B cell (primary cell): ENCODE results near the gene GMPPA. TPM values are rescaled to one million over a fixed set of nuclear protein-coding genes. Genes with fewer than 3 reads are reported as not detected.

Experiments
- ATAC-seq: fragments of 200-7000 bp; cut with Tn5 transposase; one replicate; pipeline ENCODE4 v1.10.0; 2021; ENCODE audit warnings: low read depth, mild to moderate bottlenecking, moderate number of reproducible peaks, moderate library complexity
- CTCF ChIA-PET: fragments of 350-600 bp; sonication (Branson Sonifier 250); formaldehyde crosslinking; loops from one replicate; lab custom pipeline; 2021; ENCODE audit warnings: antibody characterized with exemption, inconsistent platforms; lab: Charles Lee
- POLR2A ChIA-PET: fragments of 350-600 bp; sonication (Branson Sonifier 250); formaldehyde crosslinking; loops from one replicate; lab custom pipeline; 2021; ENCODE audit warnings: antibody characterized with exemption; lab: Charles Lee
- DNase-seq: peaks from one replicate; pipeline ENCODE4 v3.0.0; 2013
- H2AFZ ChIP-seq: 2 replicates; pipeline ENCODE4 v1.6.1; 2012; ENCODE audit warnings: mild to moderate bottlenecking, low read depth, low read length; ENCODE audit not compliant: insufficient read depth, poor library complexity, severe bottlenecking
- H3K27ac ChIP-seq, 2 donors: 1 replicate in 1 of 2; 2 replicates in 1 of 2; pipeline ENCODE4 v1.5.1; 2012 to 2013; ENCODE audit warnings: low read length in 2 of 2, mild to moderate bottlenecking in 2 of 2, moderate library complexity in 1 of 2
- H3K27me3 ChIP-seq, 4 experiments: fragments of 200-600 bp in 1 of 4; sonication (generic) in 1 of 4; replicated peaks in 1 of 4; 1 replicate in 2 of 4; 2 replicates in 2 of 4; pipeline versions ENCODE4 v1.6.1 to v1.7.0; 2013 to 2016; ENCODE audit warnings: low read length in 3 of 4, mild to moderate bottlenecking in 2 of 4, mixed read lengths in 1 of 4, moderate library complexity in 1 of 4; ENCODE audit not compliant: insufficient read depth in 4 of 4, control insufficient read depth in 3 of 4; ENCODE audit errors: control extremely low read depth in 1 of 4
- H3K36me3 ChIP-seq, 2 experiments: replicated peaks in 1 of 2; 1 replicate in 1 of 2; 2 replicates in 1 of 2; pipeline versions ENCODE4 v1.6.1 to v1.7.1; 2013; ENCODE audit warnings: low read length in 1 of 2; ENCODE audit not compliant: insufficient read depth in 2 of 2, control insufficient read depth in 1 of 2; ENCODE audit errors: control extremely low read depth in 1 of 2, extremely low read depth in 1 of 2
- H3K4me1 ChIP-seq, 2 donors: fragments of 200-600 bp in 1 of 2; sonication (generic) in 1 of 2; 1 replicate in 1 of 2; 2 replicates in 1 of 2; pipeline versions ENCODE4 v1.5.1 to v1.6.1; 2013 to 2017; ENCODE audit warnings: low read length in 2 of 2; ENCODE audit not compliant: control insufficient read depth in 2 of 2, insufficient read depth in 2 of 2
- H3K4me2 ChIP-seq: replicated peaks from 2 replicates; pipeline ENCODE3; 2012; ENCODE audit warnings: mild to moderate bottlenecking, low read depth, low read length; ENCODE audit not compliant: poor library complexity, severe bottlenecking
- H3K4me3 ChIP-seq, 5 experiments: fragments of 200-600 bp in 1 of 5; sonication (generic) in 1 of 5; 1 replicate in 3 of 5; 2 replicates in 2 of 5; pipeline versions ENCODE4 v1.5.1 to v1.7.0; 2011 to 2016; ENCODE audit warnings: low read length in 4 of 5, mild to moderate bottlenecking in 4 of 5, low read depth in 2 of 5, control low read depth in 1 of 5, moderate library complexity in 1 of 5; ENCODE audit not compliant: insufficient read depth in 1 of 5; ENCODE audit errors: control extremely low read depth in 1 of 5, extremely low read depth in 1 of 5
- H3K79me2 ChIP-seq: fragments of 200-600 bp; sonication (generic); one replicate; pipeline ENCODE4 v1.6.0; 2016; ENCODE audit warnings: low read length; ENCODE audit not compliant: control insufficient read depth, insufficient read depth
- H3K9ac ChIP-seq: fragments of 200-600 bp; sonication (generic); 2 replicates; pipeline ENCODE4 v1.6.1; 2017; ENCODE audit warnings: mild to moderate bottlenecking, low read length, moderate library complexity
- H3K9me3 ChIP-seq, 3 donors: one replicate each; pipeline versions ENCODE4 v1.6.1 to v1.7.1; 2013; ENCODE audit warnings: low read length in 2 of 3; ENCODE audit not compliant: control insufficient read depth in 2 of 3, insufficient read depth in 1 of 3; ENCODE audit errors: control extremely low read depth in 1 of 3
- H4K20me1 ChIP-seq: 2 replicates; pipeline ENCODE4 v1.6.0; 2012; ENCODE audit warnings: mild to moderate bottlenecking, low read length; ENCODE audit not compliant: insufficient read depth, control insufficient read depth, poor library complexity, severe bottlenecking
- H3K27ac Mint-ChIP-seq: one replicate; pipeline ENCODE4 v1.8.0; 2021; ENCODE audit warnings: mixed read lengths
- H3K27me3 Mint-ChIP-seq: one replicate; pipeline ENCODE4 v1.8.0; 2021; ENCODE audit warnings: mixed read lengths
- H3K4me1 Mint-ChIP-seq: one replicate; pipeline ENCODE4 v1.8.0; 2021; ENCODE audit warnings: mixed read lengths
- H3K4me3 Mint-ChIP-seq: one replicate; pipeline ENCODE4 v1.8.0; 2021; ENCODE audit warnings: mixed read lengths
- H3K9me3 Mint-ChIP-seq: one replicate; pipeline ENCODE4 v1.8.0; 2022; ENCODE audit warnings: mixed read lengths; ENCODE audit not compliant: insufficient read depth
- CTCF ChIP-seq: fragments of 200-600 bp; IDR thresholded peaks from one replicate; pipeline ENCODE4 v1.8.0; 2022; ENCODE audit warnings: antibody characterized with exemption, mild to moderate bottlenecking
- EZH2 ChIP-seq: IDR thresholded peaks from 2 replicates; pipeline ENCODE4 v1.6.1; 2012; ENCODE audit warnings: borderline replicate concordance, low read depth, mild to moderate bottlenecking, moderate library complexity, low read length; ENCODE audit not compliant: insufficient read depth, poor library complexity, severe bottlenecking
- WGBS: methylation state at CpG from one replicate; pipeline ENCODE4 v1.1.5; 2013; ENCODE audit warnings: missing lambda C conversion rate; ENCODE audit not compliant: insufficient coverage; 5-methylcytosine and 5-hydroxymethylcytosine counted together
- intact Hi-C: fragments of 100-400 bp; cut with micrococcal nuclease; formaldehyde crosslinking; loops from one replicate; pipeline ENCODE4 v1.10.0; 2022
- polyA plus RNA-seq: library from polyadenylated mRNA; depleted of rRNA; stranded (reverse); fragments of >200 nt; gene quantifications from 2 replicates; pipeline ENCODE4 v1.2.3, GENCODE V29; 2012
- total RNA-seq, 2 donors: library from RNA; stranded (reverse); fragments of 120-200 nt in 1 of 2; gene quantifications; 1 replicate in 1 of 2; 2 replicates in 1 of 2; pipeline versions ENCODE4 v1.2.3 to v1.2.4, GENCODE V29; 2013 to 2022

GMPPA gene
- total and polyA plus RNA-seq, 2 donors (not counting 1 experiment from before 2014, with no cell fraction given): 27.8 to 67.9 TPM

GRCh38 chr2:219452361-219453317 is 46.1 kb upstream of the GMPPA start:
- no peak for DNase-seq
- H3K27ac Mint-ChIP-seq: no peak overlapping the region
- H3K4me1 Mint-ChIP-seq: peaks cover 4% of the 10 kb centered on the region
- Histone ChIP-seq H3K36me3 (no peaks in the 10 kb centered on the region), H3K79me2 (no peaks in the 10 kb centered on the region), H3K9me3 (no peaks in the 10 kb centered on the region), H2AFZ (no peak overlapping the region), H3K4me3 (no peak overlapping the region), H4K20me1 (no peaks in the 10 kb centered on the region), H3K4me1 (peaks cover 0 to 10% of the 10 kb centered on the region in 2 donors), H3K27me3 (peaks cover 0 to 32% (median 9%) of the 10 kb centered on the region in 4 experiments), H3K27ac (no peak overlapping the region), H3K9ac (no peak overlapping the region), H3K4me2 (no peak overlapping the region)
- intact Hi-C loops: no loop called here
- 86% methylated on average over 21 of the region's 23 CpGs for WGBS
- CTCF ChIA-PET: interaction anchor here (0.6 to 1.7 kb wide), 2 partner anchors 50 to 79 kb away, joined by 4 read pairs; no protein-coding TSS in a partner anchor
- no peaks in the 10 kb centered on the region for H3K9me3 Mint-ChIP-seq
- H3K4me3 Mint-ChIP-seq: no peak overlapping the region
- no peak for ATAC-seq
- POLR2A ChIA-PET: no interaction called here
- TF ChIP-seq EZH2 (no peak), CTCF (no peak)
- H3K27me3 Mint-ChIP-seq: peaks cover 50% of the 10 kb centered on the region
